Spinal cord (tissue), 10 donors: ENCODE measurements around the gene PACS1. TPM values are rescaled to one million over a fixed set of nuclear protein-coding genes. Genes with fewer than 3 reads are reported as not detected.

Source experiments
- DNase-seq, 6 donors: peaks; one replicate each; pipeline versions ENCODE4 v3.0.0 to v3.0.0-alpha.2; 2013 to 2015; ENCODE audit warnings: low spot score in 6 of 6, low read depth in 4 of 6
- H3K27ac ChIP-seq: one replicate; pipeline ENCODE4 v1.5.1; 2013; ENCODE audit warnings: low read depth, low read length, control low read depth
- H3K27me3 ChIP-seq: one replicate; pipeline ENCODE4 v1.6.1; 2013; ENCODE audit warnings: low read length; ENCODE audit not compliant: control insufficient read depth, insufficient read depth
- H3K36me3 ChIP-seq: one replicate; pipeline ENCODE4 v1.6.1; 2013; ENCODE audit warnings: low read length; ENCODE audit not compliant: control insufficient read depth, insufficient read depth
- H3K4me1 ChIP-seq: one replicate; pipeline ENCODE4 v1.6.1; 2013; ENCODE audit warnings: low read length; ENCODE audit not compliant: control insufficient read depth, insufficient read depth
- H3K4me3 ChIP-seq: one replicate; pipeline ENCODE4 v1.5.1; 2013; ENCODE audit warnings: low read depth, low read length, control low read depth
- H3K9me3 ChIP-seq: one replicate; pipeline ENCODE4 v1.6.1; 2013; ENCODE audit warnings: low read length; ENCODE audit not compliant: control insufficient read depth, insufficient read depth
- WGBS: methylation state at CpG from one replicate; pipeline ENCODE4 v1.1.5; 2013; ENCODE audit warnings: missing lambda C conversion rate; ENCODE audit not compliant: insufficient coverage; 5-methylcytosine and 5-hydroxymethylcytosine counted together
- polyA plus RNA-seq, 2 donors: library from polyadenylated mRNA; unstranded; fragments of 120-200 nt; gene quantifications; one replicate each; pipeline ENCODE4 v1.2.1, GENCODE V29; 2013; ENCODE audit not compliant: insufficient read length in 2 of 2
- total RNA-seq, 2 donors: library from RNA; depleted of rRNA in 1 of 2; stranded (reverse); fragments of 120-200 nt in 1 of 2; fragments of >200 nt in 1 of 2; gene quantifications; one replicate each; pipeline versions ENCODE4 v1.2.3 to v1.2.4, GENCODE V29; 2013 to 2014
- donor health status: healthy.

PACS1 gene
- total and polyA plus RNA-seq, 4 donors: 29.9 to 114 (median 72.1) TPM

DNA sequence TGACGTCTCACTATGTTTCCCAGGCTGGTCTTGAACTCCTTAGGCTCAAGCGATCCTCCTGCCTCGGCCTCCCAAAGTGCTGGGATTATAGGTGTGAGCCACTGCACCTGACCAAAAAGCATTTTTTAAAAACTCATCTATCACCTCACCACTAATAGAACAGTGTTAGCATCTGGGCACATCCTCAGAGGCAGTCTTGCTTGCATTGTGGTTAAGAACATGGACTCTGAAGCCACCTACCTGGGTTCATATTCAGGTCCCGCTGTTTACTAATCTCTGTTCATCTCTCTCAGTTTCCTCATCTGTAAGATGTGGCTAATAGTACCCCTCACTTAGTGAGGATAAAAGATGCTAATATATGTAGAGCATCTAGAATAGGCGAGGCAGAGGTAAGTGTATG, 90.6 kb downstream of the PACS1 start:
- Histone ChIP-seq H3K36me3 (no peaks in the 10 kb centered on the region), H3K27ac (no peak overlapping the region), H3K27me3 (no peaks in the 10 kb centered on the region), H3K4me1 (no peaks in the 10 kb centered on the region), H3K9me3 (no peaks in the 10 kb centered on the region), H3K4me3 (no peak overlapping the region)
- no peak for DNase-seq
- no CpG with 5 or more reads among the region's 5 CpGs for WGBS

DNA sequence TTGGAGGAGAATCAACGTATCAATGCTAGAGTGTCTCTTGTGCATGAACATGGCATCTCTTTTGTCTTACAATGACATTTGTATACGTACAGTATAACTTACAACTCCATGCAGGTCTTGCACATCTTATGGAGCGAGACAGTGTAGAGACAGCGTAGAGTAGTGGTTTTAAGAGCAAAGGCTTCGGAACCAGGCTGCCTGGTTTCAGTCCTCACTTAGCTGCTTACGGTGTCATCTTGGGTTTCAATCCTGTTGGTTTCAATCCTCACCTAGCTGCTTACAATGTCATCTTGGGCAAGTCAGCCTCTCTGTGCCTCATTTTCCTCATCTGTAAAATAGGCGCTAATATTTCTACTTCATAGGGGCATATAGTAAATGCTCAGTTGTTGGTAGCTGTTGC, 98.2 kb downstream of the PACS1 start:
- H3K36me3 ChIP-seq: peaks cover 3% of the 10 kb centered on the region
- H3K4me1 ChIP-seq: peaks cover 2% of the 10 kb centered on the region
- no peak for DNase-seq
- no peak overlapping the region for H3K27ac ChIP-seq
- no peak overlapping the region for H3K4me3 ChIP-seq
- WGBS: 92% methylated on average over 4 of the region's 7 CpGs
- H3K27me3 ChIP-seq: no peaks in the 10 kb centered on the region
- no peaks in the 10 kb centered on the region for H3K9me3 ChIP-seq

DNA sequence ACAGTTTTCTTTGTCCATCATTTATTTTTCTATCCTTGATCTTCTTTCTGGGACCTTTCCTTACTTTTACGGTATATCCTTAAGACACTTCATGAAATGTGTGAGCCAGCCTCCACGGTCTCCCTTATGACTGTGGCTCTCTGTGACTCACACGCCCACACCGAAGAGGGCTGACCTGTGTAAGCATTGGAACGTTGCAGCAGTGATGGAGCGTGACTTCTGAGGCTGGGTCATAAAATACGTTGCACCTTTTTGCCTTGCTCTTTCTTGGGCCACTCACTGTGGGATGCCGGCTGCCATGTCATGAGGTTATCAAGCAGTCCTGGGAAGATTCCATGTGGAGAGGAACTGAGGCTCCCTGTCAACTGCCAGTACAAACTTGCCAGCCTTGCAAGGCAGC, 102.1 kb downstream of the PACS1 start:
- H3K27me3 ChIP-seq: no peaks in the 10 kb centered on the region
- WGBS: 80% methylated on average over 8 of the region's 8 CpGs
- H3K36me3 ChIP-seq: peaks cover 3% of the 10 kb centered on the region
- no peak for DNase-seq
- peaks cover 2% of the 10 kb centered on the region for H3K4me1 ChIP-seq
- no peaks in the 10 kb centered on the region for H3K9me3 ChIP-seq
- H3K4me3 ChIP-seq: no peak overlapping the region
- no peak overlapping the region for H3K27ac ChIP-seq

DNA sequence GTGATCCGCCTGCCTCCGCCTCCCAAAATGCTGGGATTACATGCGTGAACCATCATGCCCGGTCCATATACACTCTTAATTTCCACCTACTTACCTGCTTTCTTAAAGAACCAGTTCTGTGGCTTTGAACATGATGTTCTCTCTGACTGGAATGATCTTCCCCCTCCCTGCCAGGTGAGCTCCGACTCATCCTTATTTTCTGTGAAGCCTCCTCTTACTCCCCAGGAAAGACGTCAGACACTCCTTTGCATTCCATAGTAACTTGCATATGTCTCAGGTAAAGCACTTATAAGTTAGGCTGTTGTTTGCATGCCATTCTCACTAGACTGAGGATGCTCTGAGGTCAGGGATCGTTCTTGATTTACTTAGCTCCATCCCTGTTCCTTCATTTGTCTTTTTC, 106.6 kb downstream of the PACS1 start:
- no peak overlapping the region for H3K27ac ChIP-seq
- H3K27me3 ChIP-seq: no peaks in the 10 kb centered on the region
- no peaks in the 10 kb centered on the region for H3K9me3 ChIP-seq
- H3K4me3 ChIP-seq: no peak overlapping the region
- H3K36me3 ChIP-seq: peaks cover 3% of the 10 kb centered on the region
- WGBS: 90% methylated on average over 5 of the region's 7 CpGs
- H3K4me1 ChIP-seq: peaks cover 2% of the 10 kb centered on the region
- DNase-seq: no peak

DNA sequence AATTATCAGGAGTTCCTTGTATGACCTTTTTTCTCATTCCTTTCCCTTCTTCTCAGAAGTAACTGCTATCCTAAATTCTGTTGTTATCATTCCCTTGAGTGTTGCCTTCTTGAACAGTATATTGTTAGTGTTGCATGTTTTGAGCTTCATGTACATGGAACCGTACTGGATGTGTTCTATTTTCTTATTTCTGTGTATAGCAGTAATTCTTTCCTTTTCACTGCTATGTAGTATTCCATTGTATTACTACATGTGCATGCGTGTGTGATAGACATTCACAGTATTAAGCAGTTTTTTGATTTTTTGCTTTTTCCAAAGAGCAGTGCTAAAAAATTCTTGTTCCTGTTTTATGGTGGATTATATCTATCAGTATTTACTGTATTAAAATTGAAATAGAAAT, 108.1 kb downstream of the PACS1 start:
- Histone ChIP-seq H3K36me3 (no peaks in the 10 kb centered on the region), H3K27ac (no peak overlapping the region), H3K27me3 (no peaks in the 10 kb centered on the region), H3K4me1 (no peaks in the 10 kb centered on the region), H3K4me3 (no peak overlapping the region), H3K9me3 (no peaks in the 10 kb centered on the region)
- DNase-seq: no peak
- no CpG with 5 or more reads among the region's 2 CpGs for WGBS

DNA sequence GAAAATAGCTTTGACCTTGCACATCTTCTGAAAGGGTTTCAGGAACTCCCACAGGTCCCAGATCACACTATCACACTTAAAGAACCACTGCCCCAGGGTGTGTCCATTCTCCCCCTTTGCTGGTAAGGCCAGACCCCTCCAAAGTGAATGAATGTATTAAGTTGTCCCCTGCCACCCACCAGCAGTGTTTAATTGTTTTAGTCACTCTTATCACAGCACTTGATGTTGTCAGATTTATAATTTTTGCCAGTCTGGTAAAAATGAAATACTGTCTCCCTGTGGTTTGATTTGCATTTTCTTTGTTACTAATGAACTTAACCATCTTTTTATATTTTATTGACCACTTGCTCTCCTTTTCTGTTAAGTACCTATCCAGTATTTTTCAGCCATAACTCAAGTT, 108.8 kb downstream of the PACS1 start:
- Histone ChIP-seq H3K27me3 (no peaks in the 10 kb centered on the region), H3K27ac (no peak overlapping the region), H3K4me3 (no peak overlapping the region), H3K36me3 (no peaks in the 10 kb centered on the region), H3K4me1 (no peaks in the 10 kb centered on the region), H3K9me3 (no peaks in the 10 kb centered on the region)
- DNase-seq: no peak

DNA sequence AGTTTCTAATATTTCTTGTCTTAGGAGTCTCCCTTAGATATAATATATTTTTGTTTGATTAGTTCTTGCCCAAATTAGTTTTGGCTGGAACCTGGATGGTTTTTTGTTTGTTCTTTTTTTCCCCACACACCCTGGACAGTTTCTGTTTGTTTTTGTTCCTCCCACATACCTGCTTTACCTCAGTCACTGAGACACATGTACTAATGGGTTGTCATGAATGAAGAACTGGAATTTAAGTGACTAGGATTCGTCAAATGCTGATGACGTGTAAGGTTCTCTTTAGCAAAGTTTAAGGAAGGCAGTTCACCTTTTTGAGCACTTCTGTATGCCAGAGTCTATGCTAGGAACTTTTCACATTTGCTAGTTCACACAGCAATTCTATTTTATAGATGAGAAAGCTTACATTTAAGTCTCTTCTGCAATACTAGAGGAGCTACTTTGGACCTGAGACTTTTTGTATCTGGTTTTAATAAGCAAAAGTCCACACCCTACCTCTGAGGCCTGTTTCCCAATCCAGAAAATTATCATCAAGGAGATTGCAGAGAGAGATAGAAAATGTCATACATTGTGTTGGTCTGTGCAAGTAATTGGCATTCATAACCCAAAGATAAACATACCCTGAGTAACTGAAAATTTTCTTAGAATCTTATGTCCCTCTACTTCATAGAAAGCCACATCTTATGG, 111.7 kb downstream of the PACS1 start:
- Histone ChIP-seq H3K36me3 (no peaks in the 10 kb centered on the region), H3K4me3 (no peak overlapping the region), H3K27ac (no peak overlapping the region), H3K4me1 (no peaks in the 10 kb centered on the region), H3K9me3 (no peaks in the 10 kb centered on the region), H3K27me3 (no peaks in the 10 kb centered on the region)
- no CpG with 5 or more reads among the region's 2 CpGs for WGBS
- DNase-seq: no peak

DNA sequence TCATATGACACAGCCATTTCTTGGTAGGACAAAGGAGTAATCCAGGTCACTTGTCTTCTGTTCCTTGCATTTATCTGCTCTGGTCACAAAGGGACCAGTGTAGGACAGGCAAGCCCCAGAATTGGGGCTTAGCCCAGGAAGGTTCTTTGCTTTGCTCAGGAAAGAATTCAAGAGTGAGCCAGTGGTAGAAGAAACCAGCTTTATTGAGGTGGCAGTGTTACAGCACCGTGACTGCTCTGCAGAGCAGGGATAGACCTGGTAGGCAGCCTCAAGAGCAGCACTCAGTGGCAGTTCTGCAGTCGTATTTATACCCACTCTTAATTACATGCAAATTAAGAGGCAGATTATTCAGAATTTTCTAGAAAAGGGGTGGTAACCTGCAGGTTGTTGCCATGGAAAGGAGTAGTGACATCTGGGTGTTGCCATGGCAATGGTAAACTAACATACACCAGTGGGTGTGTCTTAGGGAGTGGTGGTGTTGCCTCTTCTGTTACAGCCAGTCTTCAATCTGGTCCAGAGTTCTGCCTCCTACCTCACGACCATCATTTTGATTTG, 113.5 kb downstream of the PACS1 start:
- Histone ChIP-seq H3K4me3 (no peak overlapping the region), H3K9me3 (no peaks in the 10 kb centered on the region), H3K27ac (peak overlapping the region; percentile 21), H3K27me3 (no peaks in the 10 kb centered on the region), H3K36me3 (no peaks in the 10 kb centered on the region), H3K4me1 (no peaks in the 10 kb centered on the region)
- 11% methylated on average over 1 of the region's 3 CpGs for WGBS
- peak in 2 of 6 donors; percentile 31 to 40 for DNase-seq

DNA sequence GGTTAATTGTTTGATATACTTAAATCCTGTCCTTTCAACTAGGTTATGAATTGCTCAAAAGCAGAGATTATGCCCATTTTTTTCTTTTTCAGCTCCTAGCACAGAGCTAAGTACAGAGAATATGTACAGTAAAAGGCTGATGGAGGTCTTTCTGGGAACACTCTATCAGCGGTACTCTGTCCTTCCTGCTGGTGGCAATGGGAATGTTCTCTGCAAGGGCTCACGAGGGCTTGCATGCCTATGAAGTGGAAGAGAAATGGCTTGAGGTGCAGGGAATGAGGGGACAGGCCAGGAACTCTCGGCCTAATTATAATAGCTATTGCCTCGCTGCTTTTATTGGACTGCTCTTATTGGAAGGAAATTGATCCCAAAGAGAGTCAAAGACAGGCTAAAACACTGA, 114.7 kb downstream of the PACS1 start:
- peak in 1 of 6 donors; percentile 6 for DNase-seq
- Histone ChIP-seq H3K4me1 (no peaks in the 10 kb centered on the region), H3K9me3 (no peaks in the 10 kb centered on the region), H3K27me3 (no peaks in the 10 kb centered on the region), H3K27ac (no peak overlapping the region), H3K36me3 (no peaks in the 10 kb centered on the region), H3K4me3 (no peak overlapping the region)
- WGBS: 68% methylated on average over 2 of the region's 4 CpGs

DNA sequence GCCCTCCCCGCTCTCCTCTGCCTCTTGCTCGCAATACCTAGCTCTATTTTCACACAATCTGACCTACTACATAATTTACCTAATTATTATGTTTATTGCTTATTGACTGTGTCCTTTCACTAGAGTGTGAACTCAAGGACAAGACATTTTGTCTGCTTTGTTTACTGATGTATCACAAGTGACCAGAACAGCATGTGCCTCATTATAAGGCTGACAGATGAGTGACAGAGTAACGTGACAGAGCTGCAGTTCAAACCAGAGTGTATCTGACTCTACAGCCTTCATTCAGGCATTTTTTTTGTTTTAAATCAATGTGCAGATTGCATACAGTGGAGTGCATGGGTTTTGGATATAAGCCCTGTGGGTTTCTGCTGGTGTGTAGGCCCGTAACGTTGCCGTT, 116.4 kb downstream of the PACS1 start:
- Histone ChIP-seq H3K4me3 (no peak overlapping the region), H3K27me3 (no peaks in the 10 kb centered on the region), H3K9me3 (no peaks in the 10 kb centered on the region), H3K36me3 (no peaks in the 10 kb centered on the region), H3K4me1 (no peaks in the 10 kb centered on the region), H3K27ac (no peak overlapping the region)
- DNase-seq: no peak
- WGBS: 86% methylated on average over 2 of the region's 6 CpGs
